GM21447 (cell line): ENCODE results near the gene SBF2.
"Not testable (repeated sequence)": the region's sequence is repeated elsewhere in the genome, so short reads cannot be mapped to it uniquely, and the experiment has no call there.

Experiments
- ATAC-seq: cut with Tn5 transposase; IDR thresholded peaks from one replicate; pipeline ENCODE4 v1.9.1; 2021; ENCODE audit not compliant: unreplicated experiment

The SBF2 gene

DNA sequence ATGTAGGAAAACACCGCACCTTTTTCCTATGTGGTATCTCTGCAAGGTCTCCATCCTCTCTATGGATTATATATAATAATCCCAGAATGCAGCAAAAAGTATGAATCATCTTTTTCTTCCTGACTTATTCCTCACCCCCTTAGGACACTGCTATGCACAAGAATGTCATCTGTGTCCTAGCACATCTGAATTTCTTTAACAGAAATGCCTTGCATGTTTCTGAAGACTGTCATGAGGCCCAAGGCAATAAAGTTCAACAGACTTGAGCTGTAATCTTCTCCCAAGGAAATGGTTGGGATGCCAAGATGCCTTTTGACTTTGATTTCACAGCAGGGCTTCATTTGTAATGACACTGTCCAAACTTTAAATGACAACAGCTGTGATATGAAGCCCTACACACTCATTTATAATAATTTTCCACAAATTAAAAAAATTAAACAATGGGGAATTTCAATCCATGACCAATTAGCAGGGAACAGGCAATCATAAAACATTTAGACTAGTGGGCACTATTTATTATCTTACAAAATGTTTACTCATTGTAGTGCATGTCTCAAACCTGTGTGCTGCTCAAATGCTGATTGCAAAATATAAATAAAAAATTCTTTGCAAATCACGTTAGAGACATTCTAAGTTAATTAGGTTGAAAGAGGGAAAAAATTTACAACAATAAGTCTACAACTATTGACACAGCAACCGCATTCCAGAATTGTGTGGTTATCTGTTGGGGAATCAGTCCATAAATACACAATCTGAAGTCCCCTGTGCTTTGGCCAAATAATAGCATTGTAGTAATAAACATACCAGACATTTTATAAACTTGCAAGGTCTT lies 387.8 kb downstream of the SBF2 start:
- ATAC-seq, result no peak

DNA sequence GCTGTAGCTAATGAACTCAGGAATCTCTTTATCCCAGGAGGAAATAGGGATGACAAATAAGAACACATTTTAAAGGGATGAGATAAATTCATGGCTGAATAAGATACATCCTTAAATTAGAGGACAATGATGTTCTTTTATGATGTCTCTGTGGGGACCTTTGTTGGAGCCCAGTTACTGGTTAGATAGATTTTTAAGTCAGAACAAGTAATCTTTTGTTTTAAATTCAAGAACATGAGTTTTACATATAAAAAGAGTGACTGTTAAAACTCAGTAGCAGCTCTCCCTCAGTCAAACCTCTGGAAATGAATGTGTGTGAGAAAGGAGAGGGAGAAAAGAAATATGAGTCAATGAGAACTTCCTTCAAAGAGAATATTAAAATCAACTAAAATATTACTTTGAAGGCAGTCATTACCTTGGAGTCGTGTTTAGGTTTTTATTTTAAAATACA lies 388.5 kb downstream of the SBF2 start:
- no peak for ATAC-seq

DNA sequence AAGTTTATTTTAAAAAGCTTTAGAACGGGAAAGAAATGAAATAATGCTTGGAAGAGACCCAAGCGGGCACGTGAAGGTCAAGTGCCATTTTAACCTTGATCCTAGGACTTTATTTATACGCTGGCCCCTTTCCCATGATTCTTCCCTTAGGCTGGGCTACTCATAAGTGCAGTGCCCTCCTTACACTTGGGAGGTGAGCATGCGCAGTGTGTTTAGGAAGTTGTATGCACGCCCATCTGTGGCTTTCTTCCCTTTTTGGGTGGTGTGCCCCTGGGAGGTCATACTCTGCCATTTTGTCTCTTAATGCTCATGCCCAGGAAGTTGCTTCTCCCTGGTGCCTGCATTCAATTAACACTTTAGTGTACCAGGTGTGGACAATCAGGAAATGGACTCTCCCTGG lies 390.4 kb downstream of the SBF2 start:
- no peak for ATAC-seq

DNA sequence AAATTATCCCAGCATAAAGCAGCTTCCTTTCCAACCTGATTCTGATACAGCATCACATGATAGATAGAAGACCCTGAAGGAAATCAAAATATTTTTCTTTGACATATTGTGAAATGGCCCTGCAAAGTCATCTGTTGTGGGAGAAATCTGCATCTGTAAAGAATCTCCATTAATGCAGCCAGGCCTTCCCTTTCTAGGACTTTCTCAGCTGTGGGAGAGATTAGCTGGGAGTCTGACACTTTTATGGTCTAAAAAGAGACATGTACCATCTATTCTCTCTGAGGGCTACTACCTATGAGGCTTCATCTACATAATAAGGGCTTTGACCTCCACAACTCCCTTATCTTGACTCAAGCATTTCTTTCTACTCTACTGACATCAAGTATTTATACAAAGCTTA lies 392.1 kb downstream of the SBF2 start:
- no peak for ATAC-seq

DNA sequence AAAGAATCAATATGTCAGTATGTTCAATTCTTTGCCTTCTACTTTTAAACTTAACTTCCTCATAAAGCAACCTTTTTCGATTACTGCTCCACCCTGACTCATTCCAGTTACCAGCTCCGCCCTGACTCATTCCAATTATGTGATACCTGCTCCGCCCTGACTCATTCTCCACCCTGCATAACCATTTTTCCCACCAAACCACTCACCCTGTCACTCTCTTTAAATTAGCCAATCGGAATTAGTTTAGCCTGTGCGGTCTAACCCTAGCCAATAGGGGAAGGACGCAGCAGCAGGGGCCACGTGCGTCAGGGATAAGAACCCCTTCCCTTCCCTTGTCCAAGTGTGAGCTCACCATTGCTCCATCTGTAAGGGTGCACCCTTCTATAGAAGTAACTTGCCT lies 393.8 kb downstream of the SBF2 start:
- not testable (repeated sequence) for ATAC-seq

DNA sequence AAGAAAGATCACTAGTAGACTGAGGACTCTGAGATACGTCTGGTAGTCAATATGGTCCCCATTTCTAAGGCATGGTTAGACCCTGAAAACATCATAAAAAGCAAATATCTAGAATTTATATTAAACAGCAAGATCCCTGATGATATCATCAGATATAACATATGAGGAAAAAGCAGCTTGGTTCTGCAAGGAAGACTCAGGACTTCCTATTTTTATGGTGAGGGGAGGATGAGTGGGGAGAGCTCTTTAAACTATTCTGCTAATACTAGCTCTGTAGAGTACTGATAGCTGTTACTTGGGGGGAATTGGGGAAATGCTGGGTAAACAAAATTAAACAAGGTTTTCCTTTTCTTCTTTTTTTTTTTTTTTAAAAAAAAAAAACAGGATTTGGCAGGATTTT lies 394.3 kb downstream of the SBF2 start:
- no peak for ATAC-seq

DNA sequence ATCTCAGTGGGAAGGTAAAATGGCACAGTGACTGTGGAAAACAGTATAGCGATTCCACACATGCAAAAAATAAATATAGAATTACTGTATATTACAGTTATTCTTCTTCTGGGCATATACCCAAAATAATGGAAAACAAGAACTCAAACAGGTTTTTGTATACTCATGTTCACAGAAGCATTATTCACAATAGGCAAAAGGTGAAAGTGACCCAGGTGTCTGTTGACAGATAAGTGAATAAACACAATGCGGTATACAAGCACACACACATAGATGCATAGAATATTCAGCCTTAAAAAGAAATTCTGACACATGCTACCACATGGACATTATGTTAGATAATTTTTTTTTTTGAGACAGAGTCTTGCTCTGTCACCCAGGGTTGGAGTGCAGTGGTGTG lies 397.1 kb downstream of the SBF2 start:
- no peak for ATAC-seq

DNA sequence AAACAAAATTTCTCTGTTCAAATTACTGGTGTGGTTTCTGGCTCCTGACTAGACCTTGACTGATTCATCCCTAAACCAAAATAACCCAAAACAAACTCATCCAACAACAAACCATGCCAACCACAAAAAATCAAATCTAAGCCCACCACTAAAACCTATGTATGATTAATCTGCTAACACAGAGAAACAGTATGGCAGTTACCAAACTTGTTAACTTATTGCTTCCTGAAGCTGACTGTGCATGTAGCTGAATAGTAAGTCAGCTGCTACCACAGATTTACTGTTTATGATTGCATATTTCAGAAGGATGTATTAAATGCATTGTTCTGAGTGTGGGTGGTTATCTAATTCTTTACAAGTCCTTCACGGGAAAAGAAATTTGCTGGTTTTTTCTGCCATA lies 399.0 kb downstream of the SBF2 start:
- ATAC-seq, result no peak

DNA sequence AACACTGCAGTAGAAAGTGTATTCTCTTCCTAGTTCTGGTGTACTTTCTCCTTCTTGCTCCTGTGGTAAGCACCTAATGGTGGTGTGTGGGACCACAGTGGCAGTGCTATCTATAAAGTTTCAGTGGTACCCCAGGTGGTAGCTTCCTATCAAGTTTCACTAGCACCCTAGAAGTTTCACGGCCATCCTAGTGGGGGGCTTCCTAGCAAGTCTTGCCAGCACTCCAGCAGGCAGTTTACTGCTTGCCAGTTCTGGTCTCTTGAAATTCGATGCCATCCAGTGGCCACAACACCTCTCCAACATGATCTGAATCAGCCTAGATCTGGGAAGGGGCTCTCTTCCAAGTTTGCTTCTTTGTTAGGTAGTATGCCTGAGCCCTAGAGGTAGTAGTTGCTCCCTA lies 400.5 kb downstream of the SBF2 start:
- ATAC-seq, result no peak

DNA sequence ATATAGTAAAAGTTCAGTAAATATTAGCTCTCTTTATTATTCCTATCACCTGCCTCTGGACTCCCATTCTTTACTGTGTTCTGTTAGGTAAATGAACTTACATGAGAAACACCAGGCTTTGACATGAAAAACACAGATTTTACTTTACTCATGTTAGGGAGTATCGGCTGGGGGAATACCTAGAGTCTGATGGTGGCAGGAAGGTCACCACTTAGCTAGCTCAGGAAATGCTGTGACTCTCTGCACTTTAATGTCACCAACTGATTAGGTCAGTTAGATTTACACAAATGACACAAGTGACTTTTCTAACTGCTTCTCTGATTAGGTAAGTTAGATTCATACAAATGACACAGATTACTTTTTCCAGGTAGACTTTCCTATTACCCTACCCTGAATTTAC lies 405.1 kb downstream of the SBF2 start:
- ATAC-seq, result no peak

DNA sequence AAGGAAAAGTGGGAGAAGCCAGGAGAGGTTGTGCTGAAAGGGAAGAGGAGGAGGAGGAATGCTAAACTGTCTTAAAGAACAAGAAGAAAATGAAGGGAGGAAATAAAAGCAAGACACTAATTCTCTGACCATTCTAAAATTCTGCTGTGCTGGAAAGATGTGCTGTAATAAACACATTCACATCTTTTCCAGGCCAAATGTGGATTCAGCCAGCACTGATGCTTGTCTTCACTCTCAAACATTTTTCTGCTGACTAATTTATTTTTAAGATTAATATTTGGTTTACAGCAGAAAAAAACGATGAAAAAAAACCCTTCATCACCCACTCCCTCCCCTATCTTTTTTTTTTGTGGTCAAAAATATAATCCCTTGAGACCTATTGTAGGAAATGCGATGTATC lies 406.5 kb downstream of the SBF2 start:
- ATAC-seq, result no peak

DNA sequence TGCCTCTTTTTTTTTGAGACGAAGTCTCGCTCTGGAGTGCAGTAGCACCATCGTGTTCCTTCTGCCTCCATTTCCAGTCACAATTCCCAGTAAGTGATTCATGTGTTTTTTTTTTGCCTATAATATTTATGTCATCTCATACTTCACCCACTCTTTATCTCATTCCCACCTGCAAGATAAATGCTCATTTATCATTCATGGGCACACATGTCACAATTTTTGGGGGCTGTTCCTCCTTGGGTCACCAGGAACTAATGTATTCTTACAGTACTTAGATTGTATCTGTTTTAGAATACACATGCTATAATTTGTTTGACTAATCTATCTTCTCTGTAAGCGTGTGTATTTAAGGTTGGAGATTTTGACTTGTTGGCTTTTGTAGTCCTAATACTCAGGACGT lies 407.4 kb downstream of the SBF2 start:
- ATAC-seq, result no peak

DNA sequence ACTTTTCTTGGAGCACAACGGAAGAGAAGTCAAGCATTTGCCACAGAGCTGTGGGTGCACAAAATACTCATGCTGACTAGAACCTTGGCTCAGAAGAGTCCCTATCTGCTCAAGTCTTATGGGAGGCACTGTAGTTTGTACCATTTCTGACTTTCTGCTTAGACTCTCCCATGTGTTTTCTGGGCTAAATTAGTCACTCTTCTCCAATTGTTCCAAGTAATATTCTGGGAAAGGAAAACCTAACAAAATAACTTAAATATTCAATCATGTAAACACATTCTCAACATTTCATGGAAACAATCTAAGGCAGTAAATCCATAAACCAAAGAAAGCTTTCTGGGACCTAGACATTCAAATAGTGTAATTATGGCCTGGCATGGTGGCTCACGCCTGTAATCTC lies 409.4 kb downstream of the SBF2 start:
- ATAC-seq, result no peak

DNA sequence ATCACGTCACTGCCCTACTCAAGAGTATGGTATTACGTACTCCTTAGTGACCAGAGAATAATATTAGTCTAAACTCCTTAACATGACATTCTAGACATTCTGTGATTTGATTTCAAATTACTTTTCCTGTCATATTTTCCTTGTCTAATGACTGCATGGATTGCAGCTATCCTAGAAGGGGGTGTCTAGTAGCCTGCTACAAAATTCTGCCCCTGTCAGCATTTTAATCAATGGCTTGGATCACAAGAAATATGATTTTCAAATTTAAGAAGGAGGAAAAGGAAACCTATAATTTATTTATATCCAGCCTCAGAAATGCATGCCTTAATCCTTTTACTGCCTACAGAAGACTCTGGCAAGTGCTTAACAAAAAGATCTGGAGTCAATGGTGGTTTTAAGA lies 413.4 kb downstream of the SBF2 start:
- ATAC-seq, result no peak

DNA sequence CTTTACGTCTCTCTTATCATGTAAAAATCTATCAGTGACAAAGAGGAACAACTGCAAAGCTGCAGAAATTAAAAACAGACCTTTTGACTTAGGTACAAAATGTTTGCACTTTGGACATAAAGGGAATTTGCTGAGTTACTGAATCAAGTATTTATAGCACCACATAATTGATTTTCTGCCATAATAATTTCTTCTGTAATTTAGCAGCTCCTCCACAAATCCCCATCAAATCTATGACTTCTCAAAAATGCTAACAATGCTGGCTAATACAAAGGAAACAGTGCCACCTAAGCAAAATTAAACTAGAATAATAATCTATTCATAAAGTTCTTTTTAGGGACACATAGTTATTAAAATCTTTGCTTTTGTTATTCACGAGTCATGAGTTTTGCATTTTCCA lies 415.1 kb downstream of the SBF2 start:
- ATAC-seq, result no peak

DNA sequence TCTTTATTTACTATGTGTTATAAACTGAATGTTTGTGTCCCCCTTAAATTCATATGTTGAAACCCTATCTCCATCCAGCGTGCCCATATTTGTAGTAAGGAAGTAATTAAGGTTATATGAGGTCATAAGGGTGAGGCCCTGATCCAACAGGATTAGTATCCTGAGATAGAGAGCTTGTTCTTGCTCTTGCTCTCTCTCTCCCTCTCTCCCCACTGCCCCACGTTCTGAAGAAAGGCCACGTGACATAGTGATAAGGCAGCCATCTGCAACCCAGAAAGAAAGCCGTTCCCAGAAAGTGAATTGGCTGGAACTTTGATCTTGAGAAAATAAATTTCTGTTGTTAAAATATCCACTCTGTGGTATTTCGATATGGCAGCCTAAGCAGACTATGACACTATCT lies 417.7 kb downstream of the SBF2 start:
- ATAC-seq, result no peak

DNA sequence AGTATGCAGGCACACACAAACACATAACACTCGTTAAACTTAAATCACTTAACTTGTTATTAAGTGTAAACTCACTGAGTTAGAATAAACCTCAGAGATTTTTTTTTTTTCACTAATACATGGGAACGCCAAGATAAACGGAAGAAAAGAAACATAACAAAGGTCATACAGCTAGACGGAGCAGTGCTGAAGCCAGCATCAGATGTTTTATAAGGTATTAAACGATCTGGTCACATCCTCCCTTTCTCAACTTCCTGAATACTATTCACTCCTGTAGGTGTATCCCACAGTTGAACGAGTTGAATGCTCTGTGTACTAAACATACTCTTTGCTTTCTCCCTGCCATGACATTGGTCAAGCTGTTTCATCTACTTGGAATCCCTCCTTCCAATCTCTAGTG lies 418.2 kb downstream of the SBF2 start:
- ATAC-seq, result no peak

DNA sequence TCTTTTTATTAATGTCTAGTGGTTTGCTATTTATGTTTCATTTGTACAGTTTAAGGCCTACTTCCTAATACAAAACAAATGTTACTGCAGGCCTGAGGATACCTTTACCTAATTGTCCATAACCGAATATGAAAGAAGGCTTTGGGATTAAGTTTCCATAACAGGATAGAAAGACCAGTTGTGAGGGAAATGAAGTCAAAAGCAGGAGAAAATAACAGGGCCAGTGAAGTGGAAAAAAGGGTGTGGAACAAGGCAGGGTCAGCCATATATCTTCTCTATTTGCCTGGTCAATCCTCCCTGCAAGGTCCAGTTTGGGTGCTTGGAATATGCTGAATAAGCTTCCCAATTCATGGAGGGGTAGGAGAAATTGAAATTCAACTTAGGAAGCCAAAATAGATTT lies 418.6 kb downstream of the SBF2 start:
- no peak for ATAC-seq

DNA sequence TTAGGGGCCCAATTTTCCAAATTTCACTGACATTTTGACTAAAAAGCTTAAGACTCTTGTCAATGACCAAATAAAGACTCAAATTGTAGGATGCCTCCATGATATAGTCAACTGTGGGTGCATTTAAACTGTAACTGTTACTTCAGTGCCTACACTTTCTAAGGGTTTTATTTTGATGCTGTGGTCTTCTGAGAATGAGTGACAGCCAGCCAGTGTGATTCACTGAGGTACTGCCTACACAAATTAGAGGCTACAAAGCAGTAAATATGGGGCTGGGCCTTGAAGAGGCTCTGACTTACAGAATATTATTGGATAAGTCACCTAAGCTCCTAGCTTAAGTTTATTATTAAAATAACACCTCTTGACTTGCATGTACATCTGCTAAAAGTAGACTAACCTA lies 419.6 kb downstream of the SBF2 start:
- no peak for ATAC-seq

DNA sequence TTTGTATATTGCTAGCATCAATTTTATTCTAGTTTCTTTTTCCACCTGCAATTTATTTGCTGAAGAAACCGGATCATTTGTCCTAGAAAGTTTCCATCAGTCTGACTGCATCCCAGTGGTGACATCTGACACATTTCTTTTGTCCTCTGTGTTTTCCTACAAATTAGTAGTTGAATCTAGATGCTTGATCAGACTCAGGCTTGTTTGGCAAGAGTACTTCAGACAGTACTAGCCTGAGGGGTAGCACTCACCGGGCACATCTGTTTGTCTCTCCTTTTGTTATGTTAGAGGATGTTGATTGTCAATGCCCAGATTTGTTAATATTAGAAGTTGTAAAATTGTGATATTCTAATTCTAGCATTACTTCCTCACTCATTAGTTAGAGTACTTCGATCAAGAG lies 425.4 kb downstream of the SBF2 start:
- ATAC-seq, result no peak

DNA sequence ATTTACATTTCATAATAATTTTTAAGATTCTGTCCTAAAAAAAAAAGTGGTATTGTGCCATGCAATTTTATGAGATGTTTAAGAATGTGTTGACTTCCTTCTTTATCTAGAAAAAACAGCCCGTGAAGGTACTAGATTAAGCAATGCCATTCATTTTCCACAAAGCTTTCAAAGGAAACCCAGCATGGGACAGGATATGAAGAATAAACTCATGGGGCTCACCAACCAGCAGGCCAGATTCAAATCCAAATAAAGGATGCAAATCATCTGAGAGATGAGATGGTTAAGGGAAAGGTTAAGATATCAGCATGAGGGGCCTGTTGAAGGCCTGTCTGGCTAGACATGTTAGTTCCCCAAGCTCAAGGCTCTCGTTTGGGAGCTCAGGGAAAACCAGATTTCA lies 431.0 kb downstream of the SBF2 start:
- ATAC-seq, result no peak

DNA sequence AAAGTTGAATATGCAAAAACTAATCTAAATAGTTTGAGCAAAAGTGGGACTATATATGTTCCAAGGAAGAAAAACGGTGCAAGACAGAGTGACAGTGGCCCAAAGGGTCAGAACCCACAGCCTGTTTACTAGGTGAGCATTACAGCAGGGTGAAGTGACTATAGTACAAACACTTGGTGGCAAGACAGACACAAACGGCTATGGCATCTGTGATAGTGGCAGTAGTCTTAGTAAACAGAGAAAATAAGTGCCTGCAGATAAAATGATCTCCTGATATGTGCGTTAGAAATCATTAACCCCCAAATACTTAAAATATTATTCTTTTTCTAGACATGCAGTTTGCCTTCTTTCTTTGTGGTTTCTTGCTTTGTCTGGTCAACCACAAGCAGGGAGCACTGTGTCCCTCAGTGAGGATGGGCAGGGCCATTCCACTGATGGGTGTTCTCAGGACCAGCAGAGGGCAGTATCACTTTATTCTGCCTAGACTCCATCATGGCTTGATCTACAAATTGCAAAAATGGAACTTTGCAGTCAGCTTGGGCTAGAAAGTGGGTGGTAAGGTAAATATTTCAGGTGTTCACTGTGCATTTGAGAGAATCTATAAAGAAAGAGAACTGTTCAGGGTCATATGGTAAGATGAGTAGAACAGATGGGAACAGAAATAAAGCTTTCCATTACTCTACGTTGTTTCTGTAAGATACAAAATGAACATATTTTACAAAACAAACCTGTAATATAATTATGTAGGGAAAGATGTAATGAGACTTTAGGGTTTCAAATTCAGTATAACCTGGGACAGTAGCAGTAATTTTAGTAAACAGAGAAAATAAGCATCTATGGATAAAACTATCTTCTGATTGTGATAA lies 431.9 kb downstream of the SBF2 start:
- ATAC-seq, result peak; percentile 94
